ENCODE data around the gene RAB40C.
A peak's percentile ranks its signal among the peaks of the same experiment; 100 is the strongest.

RAB40C gene

GRCh38 chr16:671353-672131 lies 81.7 kb downstream of the RAB40C start:
- DNase-seq, result no peak

DNA sequence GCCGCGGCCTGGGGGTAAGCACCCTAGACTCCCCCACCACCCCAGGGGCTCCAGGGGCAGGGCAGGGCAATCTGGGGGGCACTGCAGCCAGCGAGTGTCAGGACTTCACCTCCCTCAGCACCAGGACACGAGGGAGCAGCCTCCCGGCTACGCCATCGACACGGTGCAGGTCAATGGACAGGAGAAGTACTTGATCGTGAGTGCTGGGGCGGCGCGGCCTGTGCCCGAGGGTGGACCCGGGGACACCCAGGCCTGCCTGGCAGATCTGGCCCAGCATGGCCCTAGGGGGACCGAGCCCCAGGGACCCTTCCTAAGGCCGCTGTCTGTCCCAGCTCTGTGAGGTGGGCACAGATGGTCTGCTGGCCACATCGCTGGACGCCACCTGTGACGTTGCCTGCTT lies 82.5 kb downstream of the RAB40C start:
- no peak for DNase-seq

DNA sequence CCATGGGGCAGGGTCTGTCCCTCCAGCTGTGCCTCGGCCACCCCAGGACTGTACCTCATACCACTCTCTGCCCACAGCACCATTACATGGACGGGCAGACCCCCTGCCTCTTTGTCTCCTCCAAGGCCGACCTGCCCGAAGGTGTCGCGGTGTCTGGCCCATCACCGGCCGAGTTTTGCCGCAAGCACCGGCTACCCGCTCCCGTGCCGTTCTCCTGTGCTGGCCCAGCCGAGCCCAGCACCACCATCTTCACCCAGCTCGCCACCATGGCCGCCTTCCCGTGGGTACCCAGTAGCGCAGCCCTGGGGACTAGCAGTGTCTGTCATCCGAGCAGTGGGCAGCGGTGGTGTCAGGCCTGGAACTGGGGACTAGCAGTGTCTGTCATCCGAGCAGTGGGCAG lies 83.0 kb downstream of the RAB40C start:
- no peak for DNase-seq

DNA sequence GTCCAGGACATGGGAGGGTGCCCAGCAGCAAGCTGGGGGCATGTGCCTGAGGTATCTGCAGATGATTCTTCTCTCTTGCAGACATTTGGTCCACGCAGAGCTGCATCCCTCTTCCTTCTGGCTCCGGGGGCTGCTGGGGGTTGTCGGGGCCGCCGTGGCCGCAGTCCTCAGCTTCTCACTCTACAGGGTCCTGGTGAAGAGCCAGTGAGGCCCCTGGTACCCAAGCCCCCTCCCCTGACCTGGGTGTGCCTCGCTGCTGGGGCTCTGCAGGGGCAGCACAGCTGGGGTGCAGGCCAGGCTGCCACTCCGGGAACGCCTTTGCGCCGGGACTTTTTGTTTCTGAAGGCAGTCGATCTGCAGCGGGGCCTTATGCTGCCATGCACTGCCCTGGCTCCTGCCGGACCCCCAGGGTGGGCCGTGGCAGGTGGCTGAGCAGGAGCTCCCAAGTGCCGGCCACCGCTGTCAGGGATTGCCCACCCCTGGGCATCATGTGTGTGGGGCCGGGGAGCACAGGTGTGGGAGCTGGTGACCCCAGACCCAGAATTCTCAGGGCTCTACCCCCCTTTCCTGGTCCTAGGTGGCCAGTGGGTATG lies 83.6 kb downstream of the RAB40C start:
- DNase-seq, result no peak

- no peak for DNase-seq
Measured at GRCh38 chr16:674214-674881, 84.5 kb downstream of the RAB40C start.

DNA sequence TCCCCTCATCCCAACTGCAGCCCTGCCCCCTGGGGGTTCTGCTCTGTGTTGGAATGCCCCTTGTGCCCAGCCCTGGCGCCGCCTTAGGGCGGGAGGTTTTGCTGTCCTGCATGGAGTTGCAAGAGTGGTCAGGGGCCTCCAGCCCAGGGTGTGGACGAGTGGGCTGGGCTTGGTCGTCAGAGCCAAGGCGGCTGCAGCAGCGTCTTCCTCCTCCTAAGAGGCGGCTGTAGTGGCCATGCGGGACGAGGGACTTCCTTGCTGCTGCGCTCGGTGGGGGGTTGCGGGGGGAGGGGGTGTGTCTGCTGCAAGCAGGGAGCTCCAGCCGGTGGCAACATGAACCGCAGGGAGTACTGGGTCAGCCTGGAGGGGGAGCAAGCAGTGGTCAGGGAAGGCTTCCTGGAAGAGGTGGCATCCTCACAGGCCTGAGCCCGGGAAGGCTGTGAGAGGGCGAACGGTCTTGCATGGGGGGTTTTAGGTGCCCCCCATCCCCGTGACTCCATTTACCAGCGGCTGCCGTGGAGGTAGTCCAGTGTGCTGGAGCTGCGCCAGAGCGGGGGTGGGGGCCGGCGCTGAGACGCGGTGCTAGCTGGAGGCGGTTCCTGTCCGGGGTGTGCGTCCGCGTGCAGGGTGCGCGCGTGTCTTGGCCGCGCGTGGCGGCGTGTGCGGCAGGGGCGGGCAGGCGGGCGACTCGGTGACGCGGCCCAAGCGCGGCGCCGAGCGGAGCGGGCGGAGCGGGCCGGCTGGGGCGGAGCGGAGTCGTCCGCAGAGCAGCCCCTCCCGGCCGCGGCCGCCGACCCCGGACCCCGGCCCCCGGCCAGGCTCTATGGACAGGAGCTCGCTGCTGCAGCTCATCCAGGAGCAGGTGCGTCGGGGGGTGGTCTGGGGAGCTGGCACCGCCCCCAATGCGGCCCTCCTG lies 85.4 kb downstream of the RAB40C start, which contains the start of gene RHBDL1:
TSS of gene RHBDL1 (plus strand) at position 704 of the 916 bp plus-strand sequence. CDS start at position 824, 120 bp downstream.
- DNase-seq, result no peak

- no peak for DNase-seq
Measured at GRCh38 chr16:675884-676564, 86.2 kb downstream of the RAB40C start.

DNA sequence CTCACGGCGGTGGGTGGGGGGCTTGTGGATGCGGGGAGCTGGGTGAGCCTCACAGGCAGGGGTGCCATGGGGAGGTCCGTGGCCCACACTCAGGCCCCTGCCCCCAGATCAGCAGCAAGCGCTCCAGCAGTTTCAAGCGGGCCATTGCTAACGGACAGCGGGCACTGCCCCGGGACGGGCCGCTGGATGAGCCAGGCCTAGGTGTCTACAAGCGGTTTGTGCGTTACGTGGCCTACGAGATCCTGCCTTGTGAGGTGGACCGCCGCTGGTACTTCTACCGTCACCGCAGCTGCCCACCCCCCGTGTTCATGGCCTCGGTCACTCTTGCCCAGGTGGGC lies 86.7 kb downstream of the RAB40C start:
- DNase-seq, result no peak

DNA sequence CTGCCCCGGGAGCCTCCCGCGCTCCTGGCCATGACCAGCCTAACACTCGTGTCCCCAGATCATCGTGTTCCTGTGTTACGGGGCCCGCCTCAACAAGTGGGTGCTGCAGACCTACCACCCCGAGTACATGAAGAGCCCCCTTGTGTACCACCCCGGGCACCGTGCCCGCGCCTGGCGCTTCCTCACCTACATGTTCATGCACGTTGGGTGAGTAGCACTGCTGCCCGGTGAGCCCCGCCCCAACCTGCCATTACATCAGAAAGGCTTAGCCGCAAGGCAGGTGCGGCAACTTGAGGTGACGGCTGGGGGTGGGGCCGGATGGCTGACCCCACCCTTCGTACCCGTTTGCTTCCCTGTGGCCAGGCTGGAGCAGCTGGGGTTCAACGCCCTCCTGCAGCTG lies 87.0 kb downstream of the RAB40C start:
- DNase-seq, result peak; percentile 82

GRCh38 chr16:677316-678190 lies 87.7 kb downstream of the RAB40C start:
- no peak for DNase-seq

DNA sequence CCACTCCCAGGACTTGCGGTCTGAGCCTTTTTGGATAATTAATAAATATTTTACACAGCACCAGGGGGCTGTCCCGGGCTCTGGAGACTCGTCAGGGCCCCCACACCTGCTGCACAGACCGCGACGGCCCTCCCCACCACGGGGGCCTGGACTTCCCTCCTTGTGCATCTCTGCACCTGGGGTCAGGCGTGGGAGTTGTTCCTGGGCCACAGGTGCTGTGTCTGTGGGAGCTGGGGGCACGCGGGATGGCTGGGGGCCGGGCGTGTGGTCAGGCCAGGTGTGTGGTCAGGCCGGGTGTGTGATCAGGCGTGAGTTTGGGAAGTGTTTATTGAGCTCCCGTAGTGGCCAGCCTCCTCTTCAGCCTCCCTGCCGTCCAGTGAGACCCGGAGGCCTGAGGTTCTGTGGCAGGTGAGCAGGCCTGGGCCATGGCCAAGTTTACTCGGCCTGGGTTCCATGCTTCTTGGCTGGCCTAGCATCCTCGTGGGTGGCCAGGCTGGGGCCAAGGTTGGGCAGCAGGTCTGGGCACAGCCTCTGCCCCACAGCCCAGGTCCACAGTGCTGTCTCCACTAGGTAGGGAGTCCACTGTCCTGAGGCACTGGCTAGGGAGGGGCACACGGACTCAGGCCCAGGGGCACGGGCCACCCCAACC lies 88.5 kb downstream of the RAB40C start:
- no peak for DNase-seq

Measured in NCI-H510A (cell line).